AG10803 (cell line): ENCODE data around the gene FNIP1.
A peak's percentile ranks its signal among the peaks of the same experiment; 100 is the strongest.
"Not testable (repeated sequence)": the region's sequence is repeated elsewhere in the genome, so short reads cannot be mapped to it uniquely, and the experiment has no call there.

Source experiments
- DNase-seq: peaks from one replicate; pipeline ENCODE4 v3.0.0; 2010; ENCODE audit warnings: low read depth
- H3K4me3 ChIP-seq: 2 replicates; pipeline ENCODE4 v1.5.1; 2011; ENCODE audit warnings: mild to moderate bottlenecking, low read length, control low read depth
- TF ChIP-seq, protein P1 (sequence below): conservative IDR thresholded peaks from 2 replicates; pipeline ENCODE4 v1.5.1; 2011; ENCODE audit warnings: mild to moderate bottlenecking, low read length, control low read depth, inconsistent platforms

Gene FNIP1

DNA sequence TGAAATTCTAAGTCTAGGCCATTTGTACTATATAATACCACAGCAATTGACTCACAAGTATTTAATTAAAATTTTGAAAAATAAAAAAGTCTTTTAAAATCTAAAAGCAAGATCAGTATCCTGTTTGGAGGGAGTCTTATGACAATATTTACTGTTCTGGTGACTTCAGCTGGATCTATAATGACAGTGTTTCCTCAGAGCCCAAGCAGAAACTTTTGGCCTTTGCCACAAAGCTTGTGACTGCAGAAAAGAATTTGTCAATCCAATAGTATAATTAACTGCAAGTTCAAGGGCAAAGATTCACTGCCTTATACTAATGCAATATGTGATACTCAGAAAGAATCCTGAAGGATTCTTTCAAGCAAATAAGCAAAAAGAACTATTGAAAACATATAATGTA, 112.2 kb downstream of the FNIP1 start:
- TF ChIP-seq, protein P1, sequence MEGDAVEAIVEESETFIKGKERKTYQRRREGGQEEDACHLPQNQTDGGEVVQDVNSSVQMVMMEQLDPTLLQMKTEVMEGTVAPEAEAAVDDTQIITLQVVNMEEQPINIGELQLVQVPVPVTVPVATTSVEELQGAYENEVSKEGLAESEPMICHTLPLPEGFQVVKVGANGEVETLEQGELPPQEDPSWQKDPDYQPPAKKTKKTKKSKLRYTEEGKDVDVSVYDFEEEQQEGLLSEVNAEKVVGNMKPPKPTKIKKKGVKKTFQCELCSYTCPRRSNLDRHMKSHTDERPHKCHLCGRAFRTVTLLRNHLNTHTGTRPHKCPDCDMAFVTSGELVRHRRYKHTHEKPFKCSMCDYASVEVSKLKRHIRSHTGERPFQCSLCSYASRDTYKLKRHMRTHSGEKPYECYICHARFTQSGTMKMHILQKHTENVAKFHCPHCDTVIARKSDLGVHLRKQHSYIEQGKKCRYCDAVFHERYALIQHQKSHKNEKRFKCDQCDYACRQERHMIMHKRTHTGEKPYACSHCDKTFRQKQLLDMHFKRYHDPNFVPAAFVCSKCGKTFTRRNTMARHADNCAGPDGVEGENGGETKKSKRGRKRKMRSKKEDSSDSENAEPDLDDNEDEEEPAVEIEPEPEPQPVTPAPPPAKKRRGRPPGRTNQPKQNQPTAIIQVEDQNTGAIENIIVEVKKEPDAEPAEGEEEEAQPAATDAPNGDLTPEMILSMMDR: no peak
- DNase-seq: peak; percentile 55
- no peak overlapping the region for H3K4me3 ChIP-seq

DNA sequence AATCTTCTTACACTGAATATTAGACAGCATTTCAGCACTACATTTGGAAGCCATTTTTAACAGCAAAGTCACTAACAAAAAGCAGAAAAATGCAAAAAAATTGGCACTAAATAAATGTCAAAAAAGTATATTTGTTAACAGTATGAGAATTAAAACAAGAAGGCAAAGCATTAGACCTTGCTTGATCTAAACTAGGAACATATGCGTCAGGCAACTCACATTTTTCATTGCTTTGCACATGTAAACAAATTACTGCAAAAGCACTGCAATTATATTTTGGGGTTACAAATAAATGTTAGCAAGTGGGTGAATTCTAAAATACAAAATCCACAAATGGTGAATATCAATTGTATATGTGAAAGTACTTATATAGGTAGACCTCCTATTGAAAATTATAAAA, 112.8 kb downstream of the FNIP1 start:
- DNase-seq: peak; percentile 53
- TF ChIP-seq, protein P1: no peak
- no peak overlapping the region for H3K4me3 ChIP-seq

DNA sequence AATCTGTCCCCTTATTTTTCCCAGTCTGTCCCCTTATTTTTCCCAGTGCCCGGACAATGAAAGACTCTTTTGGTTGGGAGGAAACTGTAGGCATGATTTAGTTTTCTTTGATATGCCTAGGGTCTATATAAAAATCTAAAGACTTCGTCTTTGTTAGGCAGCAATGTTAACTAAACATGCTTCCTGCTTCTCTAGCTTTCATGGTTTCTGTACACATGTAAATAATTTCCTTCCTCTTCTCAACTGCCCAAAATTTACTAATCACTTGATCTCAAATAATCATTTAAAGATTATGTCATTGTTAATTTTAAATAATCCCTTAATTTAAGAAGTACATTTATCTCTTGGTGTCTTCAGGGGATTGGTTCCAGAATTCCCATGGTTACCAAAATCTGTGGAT, 114.0 kb downstream of the FNIP1 start:
- TF ChIP-seq, protein P1: no peak
- DNase-seq: no peak
- no peak overlapping the region for H3K4me3 ChIP-seq

DNA sequence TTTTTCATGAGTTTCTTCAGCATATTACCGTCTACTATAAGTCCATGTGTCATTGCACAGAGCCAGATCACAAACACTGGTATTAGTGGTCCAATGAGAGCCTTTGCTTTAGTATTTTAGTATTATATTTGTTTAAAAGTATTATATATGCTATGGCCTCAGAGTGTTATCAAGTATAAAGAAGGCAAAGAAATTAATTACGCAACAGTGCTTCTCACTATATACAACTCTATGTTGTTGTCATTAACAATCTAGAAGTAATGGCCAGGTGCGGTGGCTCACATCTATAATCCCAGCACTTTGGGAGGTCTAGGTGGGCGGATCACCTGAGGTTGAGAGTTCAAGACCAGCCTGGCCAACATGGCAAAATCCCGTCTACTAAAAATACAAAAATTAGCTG, 114.6 kb downstream of the FNIP1 start:
- DNase-seq: no peak
- TF ChIP-seq, protein P1: no peak

DNA sequence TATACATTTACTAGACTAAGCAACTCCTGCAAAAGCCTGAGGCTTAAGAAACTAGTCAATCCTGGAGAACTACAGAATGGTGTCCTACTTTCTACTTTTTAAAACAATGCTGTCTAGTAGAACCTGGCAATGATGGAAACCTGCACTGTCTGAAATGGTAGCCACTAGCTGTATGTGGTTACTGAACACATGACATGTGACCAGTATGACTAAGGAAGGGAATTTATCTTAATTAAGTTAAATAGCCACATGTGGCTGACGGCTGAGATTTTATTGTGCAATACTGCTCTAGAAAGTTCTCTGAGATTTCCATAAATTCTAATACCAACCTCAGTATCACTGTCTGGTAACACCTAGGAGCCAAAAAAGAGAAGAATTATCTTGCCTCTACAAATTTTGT, 116.9 kb downstream of the FNIP1 start:
- peak; percentile 91 for DNase-seq
- TF ChIP-seq, protein P1: no peak
- no peak overlapping the region for H3K4me3 ChIP-seq

More for the DNA sequence above, 114.6 kb downstream of the FNIP1 start:
- no peak overlapping the region for H3K4me3 ChIP-seq

DNA sequence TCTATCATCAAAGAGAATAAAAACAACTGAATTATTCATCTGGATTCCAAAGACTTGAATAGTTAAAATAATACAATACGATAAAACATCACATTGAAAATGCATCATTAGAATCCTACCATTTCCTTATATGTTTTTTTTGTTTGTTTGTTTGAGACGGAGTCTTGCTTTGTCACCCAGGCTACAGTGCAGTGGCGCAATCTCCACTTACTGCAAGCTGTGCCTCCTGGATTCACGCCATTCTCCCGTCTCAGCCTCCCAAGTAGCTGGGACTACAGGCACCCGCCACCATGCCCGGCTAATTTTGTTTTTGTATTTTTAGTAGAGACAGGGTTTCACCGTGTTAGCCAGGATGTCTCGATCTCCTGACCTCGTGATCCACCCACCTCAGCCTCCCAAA, 118.5 kb downstream of the FNIP1 start:
- H3K4me3 ChIP-seq, DNase-seq: not testable (repeated sequence)

DNA sequence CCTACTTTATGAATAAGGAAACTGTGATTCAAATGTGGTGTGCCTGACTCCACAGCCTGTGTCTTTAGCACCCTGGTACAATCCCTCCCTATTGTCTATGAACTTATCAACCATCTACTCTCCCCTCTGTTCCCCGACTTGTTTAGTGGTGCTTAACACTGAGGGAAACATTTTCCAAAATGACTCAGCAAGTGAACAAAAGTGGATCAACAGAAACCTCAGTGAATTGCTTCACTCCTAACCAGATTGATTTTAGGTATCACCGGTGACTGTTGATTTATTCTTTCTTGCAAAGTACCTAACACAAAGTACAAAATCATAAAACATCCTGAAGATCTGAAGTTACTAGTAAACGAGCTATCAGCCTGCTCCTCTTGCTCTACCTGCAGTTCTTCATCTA, 119.7 kb downstream of the FNIP1 start:
- H3K4me3 ChIP-seq: no peak overlapping the region
- TF ChIP-seq, protein P1: no peak
- DNase-seq: no peak

DNA sequence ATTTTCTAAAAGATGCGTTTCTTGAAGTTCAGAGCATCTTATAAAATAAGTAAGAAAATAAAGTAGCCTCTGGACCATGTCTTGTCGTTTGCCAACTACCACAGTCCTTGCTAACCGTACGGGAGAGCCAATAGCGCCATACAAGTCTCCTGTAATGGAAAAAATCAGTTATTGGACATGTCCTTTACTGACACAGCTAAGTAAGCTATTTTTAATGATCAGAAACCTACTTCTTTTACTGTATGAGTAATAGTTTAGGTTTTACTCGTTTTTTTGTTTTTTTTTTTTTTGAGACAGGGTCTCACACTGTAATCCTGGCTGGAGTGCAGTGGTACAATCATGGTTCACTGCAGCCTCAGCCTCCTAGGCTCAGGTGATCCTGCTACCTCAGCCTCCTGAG, 124.0 kb downstream of the FNIP1 start:
- H3K4me3 ChIP-seq: peak overlapping the region; percentile 8
- peak; percentile 32 for DNase-seq
- TF ChIP-seq, protein P1: no peak
